ENCODE measurements around the gene NPPC.
"Not testable (repeated sequence)": the region's sequence is repeated elsewhere in the genome, so short reads cannot be mapped to it uniquely, and the experiment has no call there.

Gene NPPC

DNA sequence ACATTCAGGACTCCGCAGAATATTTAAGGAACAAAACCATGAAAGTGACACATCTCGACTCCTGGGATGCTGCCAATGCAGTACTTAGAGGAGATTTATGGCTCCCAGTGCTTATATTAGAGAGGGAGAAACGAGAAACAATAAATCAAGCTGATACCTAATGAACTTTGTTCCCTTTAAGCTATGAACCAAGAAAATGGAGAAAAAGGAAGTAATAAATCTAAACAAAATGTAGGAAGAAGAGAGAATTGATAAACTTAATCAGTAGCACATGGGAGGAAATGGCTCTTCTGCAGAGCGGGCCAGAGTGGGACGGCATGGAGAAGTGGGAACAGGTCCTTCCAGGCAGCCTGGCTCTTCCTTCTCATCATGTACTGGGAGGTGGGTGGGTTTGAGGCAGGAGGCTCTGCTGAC, 42.7 kb downstream of the NPPC start:
- H3K27ac ChIP-seq = no peak overlapping the region
- TF ChIP-seq, protein P1, sequence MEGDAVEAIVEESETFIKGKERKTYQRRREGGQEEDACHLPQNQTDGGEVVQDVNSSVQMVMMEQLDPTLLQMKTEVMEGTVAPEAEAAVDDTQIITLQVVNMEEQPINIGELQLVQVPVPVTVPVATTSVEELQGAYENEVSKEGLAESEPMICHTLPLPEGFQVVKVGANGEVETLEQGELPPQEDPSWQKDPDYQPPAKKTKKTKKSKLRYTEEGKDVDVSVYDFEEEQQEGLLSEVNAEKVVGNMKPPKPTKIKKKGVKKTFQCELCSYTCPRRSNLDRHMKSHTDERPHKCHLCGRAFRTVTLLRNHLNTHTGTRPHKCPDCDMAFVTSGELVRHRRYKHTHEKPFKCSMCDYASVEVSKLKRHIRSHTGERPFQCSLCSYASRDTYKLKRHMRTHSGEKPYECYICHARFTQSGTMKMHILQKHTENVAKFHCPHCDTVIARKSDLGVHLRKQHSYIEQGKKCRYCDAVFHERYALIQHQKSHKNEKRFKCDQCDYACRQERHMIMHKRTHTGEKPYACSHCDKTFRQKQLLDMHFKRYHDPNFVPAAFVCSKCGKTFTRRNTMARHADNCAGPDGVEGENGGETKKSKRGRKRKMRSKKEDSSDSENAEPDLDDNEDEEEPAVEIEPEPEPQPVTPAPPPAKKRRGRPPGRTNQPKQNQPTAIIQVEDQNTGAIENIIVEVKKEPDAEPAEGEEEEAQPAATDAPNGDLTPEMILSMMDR (IDR thresholded peaks at IDR 0.05) = no peak
- H3K27me3 ChIP-seq = peaks cover 8% of the 10 kb centered on the region
- no peaks in the 10 kb centered on the region for H3K4me1 ChIP-seq (ENCODE audit: control insufficient read depth in 1 of 2, insufficient read depth in 1 of 2, low read depth in 1 of 2, low read length in 1 of 2)
- H3K9me3 ChIP-seq = no peaks in the 10 kb centered on the region
- no peaks in the 10 kb centered on the region for H3K36me3 ChIP-seq
- no peak overlapping the region for H3K4me3 ChIP-seq (ENCODE audit: low read depth in 1 of 2, low read length in 1 of 2)

DNA sequence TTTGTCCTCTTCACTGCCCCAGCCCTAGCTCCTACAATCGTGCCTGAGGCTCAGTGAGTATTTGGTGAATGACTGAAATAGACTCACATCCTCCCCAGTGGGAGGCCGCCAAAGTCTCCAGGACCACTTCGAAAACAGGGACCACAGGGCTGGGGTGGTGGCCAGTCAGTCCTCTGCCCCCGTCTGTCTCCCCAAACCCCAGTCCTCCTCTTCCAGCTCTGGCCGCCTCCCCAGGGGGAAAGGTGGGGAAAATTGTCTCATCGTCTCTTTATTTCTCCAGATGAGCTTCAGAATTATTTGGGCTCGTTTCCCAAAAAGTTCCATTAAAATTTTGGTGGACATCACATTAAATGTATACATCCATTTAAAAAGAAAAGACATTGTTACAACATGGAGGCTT, 43.5 kb downstream of the NPPC start:
- no peaks in the 10 kb centered on the region for H3K9me3 ChIP-seq
- peaks cover 8% of the 10 kb centered on the region for H3K27me3 ChIP-seq
- H3K36me3 ChIP-seq = no peaks in the 10 kb centered on the region
- no peaks in the 10 kb centered on the region for H3K4me1 ChIP-seq (ENCODE audit: control insufficient read depth in 1 of 2, insufficient read depth in 1 of 2, low read depth in 1 of 2, low read length in 1 of 2)
- TF ChIP-seq, protein P1 (IDR thresholded peaks at IDR 0.05) = no peak
- no peak overlapping the region for H3K27ac ChIP-seq
- no peak overlapping the region for H3K4me3 ChIP-seq (ENCODE audit: low read depth in 1 of 2, low read length in 1 of 2)

DNA sequence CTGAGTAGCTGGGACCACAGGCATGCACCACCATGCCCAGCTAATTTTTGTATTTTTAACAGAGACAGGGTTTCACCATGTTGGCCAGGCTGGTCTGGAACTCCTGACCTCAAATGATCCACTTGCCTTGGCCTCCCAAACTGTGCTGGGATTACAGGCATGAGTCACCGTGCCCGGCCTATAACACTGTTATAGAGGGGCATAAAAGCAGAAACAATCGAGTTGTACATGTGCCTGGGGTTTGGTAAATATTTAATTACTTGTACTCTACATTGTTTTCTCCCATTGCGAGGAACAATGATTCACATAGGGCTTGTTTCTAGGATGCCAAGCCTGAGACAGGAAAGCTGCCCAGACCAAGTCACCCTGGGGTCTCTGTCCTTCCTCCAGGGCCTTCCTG, 45.8 kb downstream of the NPPC start:
- H3K9me3 ChIP-seq; H3K4me1 ChIP-seq (ENCODE audit: control insufficient read depth in 1 of 2, insufficient read depth in 1 of 2, low read depth in 1 of 2, low read length in 1 of 2): not testable (repeated sequence)

DNA sequence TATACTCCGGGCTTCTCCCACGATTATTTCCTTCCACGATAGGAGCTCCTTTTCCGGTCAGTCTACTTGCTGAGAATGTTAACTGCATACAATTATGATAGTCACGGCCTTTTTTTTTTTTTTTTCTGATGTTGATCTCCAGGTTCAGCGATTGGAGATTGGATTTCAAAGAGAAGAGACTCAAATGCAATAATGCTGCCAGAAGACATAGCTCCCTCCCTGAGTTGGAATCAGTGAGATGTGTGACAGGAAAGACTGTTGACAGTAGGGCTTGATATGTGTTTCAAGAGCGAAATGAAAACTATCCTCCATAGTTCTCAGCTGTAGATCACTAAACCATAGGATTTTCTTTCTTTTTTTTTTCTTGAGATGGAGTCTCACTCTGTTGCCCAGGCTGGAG, 47.0 kb downstream of the NPPC start:
- Histone ChIP-seq H3K4me1 (ENCODE audit: control insufficient read depth in 1 of 2, insufficient read depth in 1 of 2, low read depth in 1 of 2, low read length in 1 of 2) (no peaks in the 10 kb centered on the region), H3K27ac (no peak overlapping the region), H3K36me3 (no peaks in the 10 kb centered on the region), H3K9me3 (no peaks in the 10 kb centered on the region), H3K27me3 (peaks cover 8% of the 10 kb centered on the region), H3K4me3 (ENCODE audit: low read depth in 1 of 2, low read length in 1 of 2) (no peak overlapping the region)
- TF ChIP-seq, protein P1 (IDR thresholded peaks at IDR 0.05) = no peak

More for the DNA sequence above, 45.8 kb downstream of the NPPC start:
- not testable (repeated sequence) for H3K4me3 ChIP-seq (ENCODE audit: low read depth in 1 of 2, low read length in 1 of 2); H3K27ac ChIP-seq; H3K36me3 ChIP-seq; H3K27me3 ChIP-seq

DNA sequence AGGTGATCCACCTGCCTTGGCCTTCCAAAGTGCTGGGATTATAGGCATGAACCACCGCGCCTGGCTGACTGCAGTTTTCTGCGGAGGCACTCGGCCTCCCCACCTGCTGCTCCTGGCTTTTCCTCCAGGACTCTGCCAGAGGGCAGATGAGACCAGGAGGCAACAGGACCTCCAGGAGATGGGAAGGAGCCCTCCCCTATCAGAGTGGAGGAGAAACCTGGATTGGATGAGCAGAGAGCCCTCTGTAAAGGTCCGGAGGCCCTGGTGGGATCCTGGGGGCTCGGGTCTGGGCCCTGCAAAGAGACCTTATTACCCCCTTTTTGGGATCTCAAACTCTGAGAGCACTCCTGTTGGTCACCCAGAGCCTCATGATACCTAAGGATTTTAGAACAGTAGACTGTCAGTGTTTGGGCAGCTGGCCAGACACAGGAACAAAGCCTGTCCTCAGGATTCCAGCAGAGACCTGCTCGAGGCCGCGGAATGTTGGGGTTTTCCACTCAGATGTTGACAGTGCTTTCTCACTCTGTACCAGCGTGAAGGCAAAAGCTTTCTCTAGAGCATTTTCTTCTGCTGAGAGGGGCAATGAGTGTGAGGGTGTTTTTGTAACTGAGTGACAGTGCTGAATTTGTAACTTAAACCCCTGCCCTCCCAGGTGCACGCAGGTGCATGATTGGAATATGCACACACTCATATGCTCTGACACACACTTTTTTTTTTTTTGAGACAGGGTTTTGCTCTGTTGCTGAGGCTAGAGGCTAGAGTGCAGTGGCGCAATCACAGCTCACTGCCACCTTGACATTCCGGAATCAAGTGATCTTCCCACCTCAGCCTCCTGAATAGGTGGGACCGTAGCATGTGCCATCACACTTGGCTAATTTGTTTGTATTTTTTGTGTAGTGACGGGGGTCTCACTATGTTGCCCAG, 48.4 kb downstream of the NPPC start:
- TF ChIP-seq, protein P1 (IDR thresholded peaks at IDR 0.05) = no peak
- no peaks in the 10 kb centered on the region for H3K9me3 ChIP-seq
- no peaks in the 10 kb centered on the region for H3K36me3 ChIP-seq
- no peaks in the 10 kb centered on the region for H3K27me3 ChIP-seq
- no peak overlapping the region for H3K27ac ChIP-seq
- no peaks in the 10 kb centered on the region for H3K4me1 ChIP-seq (ENCODE audit: control insufficient read depth in 1 of 2, insufficient read depth in 1 of 2, low read depth in 1 of 2, low read length in 1 of 2)
- no peak overlapping the region for H3K4me3 ChIP-seq (ENCODE audit: low read depth in 1 of 2, low read length in 1 of 2)

DNA sequence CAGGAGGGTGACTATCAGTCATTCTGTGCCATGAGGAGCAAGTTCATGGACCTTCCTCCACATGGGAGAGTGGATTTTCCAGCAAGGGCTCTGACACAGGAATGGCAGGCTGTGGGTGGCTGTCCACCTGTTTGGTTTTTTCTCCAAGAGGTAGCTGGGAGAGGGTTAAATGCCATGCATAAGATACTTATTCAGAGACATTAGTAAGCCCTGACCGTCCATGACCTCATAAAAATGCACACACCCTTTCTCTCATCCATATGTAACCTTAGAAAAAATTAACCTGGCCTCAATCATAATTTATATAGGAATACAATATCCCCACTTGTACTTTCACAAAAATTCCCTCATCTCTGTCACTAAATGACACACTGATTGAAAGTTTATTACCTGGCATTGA, 51.3 kb downstream of the NPPC start:
- no peaks in the 10 kb centered on the region for H3K36me3 ChIP-seq
- no peaks in the 10 kb centered on the region for H3K4me1 ChIP-seq (ENCODE audit: control insufficient read depth in 1 of 2, insufficient read depth in 1 of 2, low read depth in 1 of 2, low read length in 1 of 2)
- TF ChIP-seq, protein P1 (IDR thresholded peaks at IDR 0.05) = no peak
- H3K27me3 ChIP-seq = no peaks in the 10 kb centered on the region
- H3K9me3 ChIP-seq = no peaks in the 10 kb centered on the region
- H3K27ac ChIP-seq = no peak overlapping the region
- no peak overlapping the region for H3K4me3 ChIP-seq (ENCODE audit: low read depth in 1 of 2, low read length in 1 of 2)

All from neutrophil (primary cell).